Measurements from ENCODE around the gene GABBR2. TPM values are rescaled to one million over a fixed set of nuclear protein-coding genes. Genes with fewer than 3 reads are reported as not detected.

Gene GABBR2
- 9.0 and 21.6 TPM in 2 replicates for total RNA-seq

GRCh38 chr9:98708933-98709911 lies at the start of gene GABBR2:
Gene GABBR2, minus strand, starts transcription at chr9:98708935. Its CDS starts 198 bp downstream, at chr9:98708737.

GRCh38 chr9:98255578-98256296 lies 453.0 kb downstream of the GABBR2 start, which contains the start of gene TBC1D2:
Gene TBC1D2, minus strand, starts transcription at chr9:98255649. Its CDS starts 108 bp downstream, at chr9:98255541.

Other genes starting within 250 kb of the GABBR2 start
- gene ANKS6, start 87.6 kb upstream of the GABBR2 start, total RNA-seq: 8.4 and 11.8 TPM in 2 replicates
- 0.66 and 1.2 TPM in 2 replicates for gene GALNT12, start 98.7 kb upstream of the GABBR2 start, total RNA-seq
- under 0.01 TPM in 1 of 2 replicates, not detected in the other for gene COL15A1, start 235.0 kb upstream of the GABBR2 start, total RNA-seq